ENCODE results near the gene LRP1B.

GRCh38 chr2:140775411-140775810, 1355.4 kb downstream of the LRP1B start:
- TF ChIP-seq POLR2A (IDR thresholded peaks at IDR 0.05) = no peak
- TF ChIP-seq CTCF (IDR thresholded peaks at IDR 0.05) = no peak
- TF ChIP-seq EP300 (IDR thresholded peaks at IDR 0.05) = no peak

Data from tibial nerve (tissue), 4 donors.